ENCODE measurements around the gene PLEKHH1.

DNA sequence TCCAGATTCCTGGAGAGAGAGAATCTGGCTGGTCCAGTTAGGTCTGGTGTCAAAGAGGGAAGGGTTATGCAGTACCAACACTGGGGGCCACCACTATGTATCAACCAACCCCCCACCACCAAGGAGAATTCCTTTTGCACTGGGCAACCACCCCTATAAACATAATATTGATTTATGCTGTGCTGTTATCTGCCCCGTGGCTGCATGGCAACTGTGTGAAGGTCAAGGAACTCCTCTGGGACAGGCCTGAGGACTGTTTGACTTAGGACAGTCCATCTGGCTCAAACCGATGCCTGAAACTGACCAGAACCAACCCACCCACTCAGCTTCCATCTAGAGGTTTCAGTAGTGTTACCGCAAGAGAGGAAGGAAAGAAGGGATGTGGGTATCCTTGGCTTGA lies 20.5 kb downstream of the PLEKHH1 start:
- TF ChIP-seq EZH2 (IDR thresholded peaks at IDR 0.05; ENCODE audit: low read length, missing control alignments): no peak
- TF ChIP-seq, protein P1, sequence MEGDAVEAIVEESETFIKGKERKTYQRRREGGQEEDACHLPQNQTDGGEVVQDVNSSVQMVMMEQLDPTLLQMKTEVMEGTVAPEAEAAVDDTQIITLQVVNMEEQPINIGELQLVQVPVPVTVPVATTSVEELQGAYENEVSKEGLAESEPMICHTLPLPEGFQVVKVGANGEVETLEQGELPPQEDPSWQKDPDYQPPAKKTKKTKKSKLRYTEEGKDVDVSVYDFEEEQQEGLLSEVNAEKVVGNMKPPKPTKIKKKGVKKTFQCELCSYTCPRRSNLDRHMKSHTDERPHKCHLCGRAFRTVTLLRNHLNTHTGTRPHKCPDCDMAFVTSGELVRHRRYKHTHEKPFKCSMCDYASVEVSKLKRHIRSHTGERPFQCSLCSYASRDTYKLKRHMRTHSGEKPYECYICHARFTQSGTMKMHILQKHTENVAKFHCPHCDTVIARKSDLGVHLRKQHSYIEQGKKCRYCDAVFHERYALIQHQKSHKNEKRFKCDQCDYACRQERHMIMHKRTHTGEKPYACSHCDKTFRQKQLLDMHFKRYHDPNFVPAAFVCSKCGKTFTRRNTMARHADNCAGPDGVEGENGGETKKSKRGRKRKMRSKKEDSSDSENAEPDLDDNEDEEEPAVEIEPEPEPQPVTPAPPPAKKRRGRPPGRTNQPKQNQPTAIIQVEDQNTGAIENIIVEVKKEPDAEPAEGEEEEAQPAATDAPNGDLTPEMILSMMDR (conservative IDR thresholded peaks at IDR 0.05 in 1 of 2, IDR thresholded peaks at IDR 0.05 in 1 of 2; ENCODE audit: low read depth in 1 of 2, low read length in 2 of 2): no peak
